Subcutaneous adipose tissue (tissue), 4 donors: Measurements from ENCODE around the gene UBA1. TPM values are rescaled to one million over a fixed set of nuclear protein-coding genes. Genes with fewer than 3 reads are reported as not detected.

Source experiments
- total RNA-seq, 4 donors: library from RNA; depleted of rRNA; stranded (reverse); fragments of >200 nt; gene quantifications; one replicate each; pipeline ENCODE4 v1.1.0, GENCODE V29; 2016
- TF ChIP-seq, protein P1 (sequence below): fragments of 450-650 bp; IDR thresholded peaks from one replicate; pipeline ENCODE4 v1.5.1; 2016; ENCODE audit warnings: low read depth, mild to moderate bottlenecking, control low read depth, antibody characterized with exemption, moderate library complexity

UBA1 gene
- total RNA-seq, 4 donors from 2014 or later, result 106 to 137 (median 119) TPM

DNA sequence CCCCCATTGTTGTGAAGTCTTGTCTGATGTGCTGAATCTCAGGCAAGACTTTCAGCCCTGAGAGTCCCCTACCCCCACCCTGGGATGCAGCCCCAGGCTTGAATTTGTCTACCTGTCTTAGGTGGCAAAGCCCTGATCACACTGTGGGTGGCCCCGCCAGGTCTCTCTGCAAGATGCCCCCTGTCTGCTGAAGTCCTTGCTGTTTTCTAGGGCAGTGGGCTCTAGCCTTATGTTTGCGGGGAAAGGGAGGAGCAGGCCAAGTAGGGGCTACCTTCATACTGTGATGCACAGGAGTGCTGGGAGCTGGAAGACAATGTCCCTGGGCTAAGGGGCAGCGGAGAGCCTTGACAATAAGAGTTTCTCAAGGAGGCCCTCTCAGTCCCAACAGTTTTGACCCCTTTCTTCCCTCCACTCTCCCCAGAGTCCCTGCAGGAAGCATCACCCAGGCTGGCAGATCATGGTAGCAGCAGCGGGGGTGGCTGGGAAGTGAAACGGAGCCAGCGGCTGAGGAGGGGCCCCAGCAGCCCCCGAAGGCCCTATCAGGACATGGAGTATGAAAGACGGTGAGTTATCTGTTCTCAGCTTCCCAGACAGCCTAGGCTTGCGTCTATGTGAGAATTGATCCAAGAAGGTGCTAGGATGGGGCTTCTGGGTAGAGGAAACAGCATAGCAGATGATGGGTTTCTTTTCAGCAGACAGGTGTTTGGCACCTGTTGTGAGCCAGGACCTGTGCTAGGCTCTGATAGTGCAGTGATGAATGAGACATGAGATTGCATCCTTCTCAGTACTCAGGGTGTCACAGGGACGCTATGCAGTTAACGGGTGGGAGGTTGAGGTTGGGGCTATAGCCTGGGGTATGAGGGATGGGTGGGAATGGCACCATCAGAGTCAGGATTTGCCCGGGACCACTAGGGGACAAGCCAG lies 46.4 kb upstream of the UBA1 start:
- TF ChIP-seq, protein P1, sequence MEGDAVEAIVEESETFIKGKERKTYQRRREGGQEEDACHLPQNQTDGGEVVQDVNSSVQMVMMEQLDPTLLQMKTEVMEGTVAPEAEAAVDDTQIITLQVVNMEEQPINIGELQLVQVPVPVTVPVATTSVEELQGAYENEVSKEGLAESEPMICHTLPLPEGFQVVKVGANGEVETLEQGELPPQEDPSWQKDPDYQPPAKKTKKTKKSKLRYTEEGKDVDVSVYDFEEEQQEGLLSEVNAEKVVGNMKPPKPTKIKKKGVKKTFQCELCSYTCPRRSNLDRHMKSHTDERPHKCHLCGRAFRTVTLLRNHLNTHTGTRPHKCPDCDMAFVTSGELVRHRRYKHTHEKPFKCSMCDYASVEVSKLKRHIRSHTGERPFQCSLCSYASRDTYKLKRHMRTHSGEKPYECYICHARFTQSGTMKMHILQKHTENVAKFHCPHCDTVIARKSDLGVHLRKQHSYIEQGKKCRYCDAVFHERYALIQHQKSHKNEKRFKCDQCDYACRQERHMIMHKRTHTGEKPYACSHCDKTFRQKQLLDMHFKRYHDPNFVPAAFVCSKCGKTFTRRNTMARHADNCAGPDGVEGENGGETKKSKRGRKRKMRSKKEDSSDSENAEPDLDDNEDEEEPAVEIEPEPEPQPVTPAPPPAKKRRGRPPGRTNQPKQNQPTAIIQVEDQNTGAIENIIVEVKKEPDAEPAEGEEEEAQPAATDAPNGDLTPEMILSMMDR, result no peak

DNA sequence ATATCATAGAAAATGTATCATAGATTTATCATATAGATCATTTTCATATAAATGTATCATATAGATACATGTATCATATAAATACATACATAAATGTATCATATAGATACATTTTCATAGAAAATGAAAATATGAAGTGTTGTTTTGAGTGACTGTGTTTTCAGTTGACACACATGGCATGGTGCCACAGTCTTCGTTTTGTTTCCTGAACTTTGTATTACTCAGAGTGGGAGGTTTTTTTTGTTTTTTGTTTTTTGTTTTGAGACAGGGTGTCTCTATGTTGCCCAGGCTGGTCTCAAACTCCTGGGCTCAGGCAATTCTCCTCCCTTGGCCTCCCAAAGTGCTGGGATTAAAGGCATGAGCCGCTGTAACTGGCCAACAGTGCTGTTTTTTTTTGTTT lies 44.7 kb upstream of the UBA1 start:
- TF ChIP-seq, protein P1, result no peak

DNA sequence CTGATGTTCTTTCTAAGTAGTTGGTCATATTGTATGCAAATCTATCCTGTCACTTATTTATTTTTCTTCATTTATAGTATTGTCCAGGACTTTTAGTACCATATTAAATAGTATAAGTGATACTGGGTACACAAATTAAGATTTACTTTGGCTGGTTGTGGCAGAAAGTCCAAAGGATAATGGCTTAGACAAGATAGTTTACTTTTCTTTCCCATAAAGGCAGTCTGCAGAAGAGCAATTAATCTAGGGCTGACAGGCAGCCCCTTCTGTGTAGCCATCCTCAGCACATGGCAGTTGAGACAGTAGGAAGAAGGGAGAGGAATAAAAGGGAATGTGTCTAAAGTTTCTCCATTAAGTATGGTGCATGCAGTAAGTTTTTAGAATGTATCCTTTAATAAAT lies 42.2 kb upstream of the UBA1 start:
- TF ChIP-seq, protein P1, result no peak

DNA sequence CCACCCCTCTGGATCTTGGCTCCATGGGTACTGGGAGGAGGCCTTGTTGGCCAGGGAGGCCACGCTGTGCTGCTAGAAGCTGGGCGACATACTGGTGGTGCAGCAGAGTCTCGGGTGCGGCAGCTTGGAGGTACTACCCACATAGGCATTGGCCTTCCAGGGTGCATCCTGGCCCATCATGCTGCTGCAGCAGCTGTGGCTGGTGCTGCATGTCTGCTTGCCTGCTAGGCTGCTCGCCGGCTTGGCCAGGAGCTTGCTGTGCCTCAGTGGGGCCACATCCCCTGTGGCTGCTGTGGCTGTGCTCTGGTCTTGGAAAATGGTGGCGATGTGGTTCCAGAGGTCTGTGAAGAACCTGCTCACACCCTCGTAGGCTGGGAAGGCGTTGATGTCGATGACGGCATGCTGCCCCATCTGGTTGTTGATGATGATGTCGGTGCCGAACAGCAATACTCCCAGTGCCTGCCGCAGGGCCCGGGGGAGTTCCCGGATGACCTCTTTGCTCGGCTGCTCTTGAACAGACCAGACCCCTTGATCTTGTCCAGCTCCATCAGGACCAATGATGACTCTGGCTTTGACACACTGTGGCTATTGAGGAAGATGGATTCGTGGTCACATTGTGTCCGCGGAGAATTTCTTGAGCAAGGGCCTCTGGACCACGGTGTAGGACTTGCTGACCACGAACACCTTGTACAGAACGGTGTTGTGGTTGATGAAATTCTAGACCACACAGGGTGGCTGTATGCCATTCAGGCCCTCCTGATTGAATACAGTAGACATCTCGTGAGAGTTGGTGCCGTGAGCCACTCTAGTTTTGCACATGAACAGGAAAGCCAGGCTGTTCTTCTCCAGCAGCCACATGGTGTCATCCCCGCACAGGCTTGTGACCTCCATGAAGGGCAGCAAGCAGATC lies 36.8 kb upstream of the UBA1 start:
- TF ChIP-seq, protein P1, result no peak

DNA sequence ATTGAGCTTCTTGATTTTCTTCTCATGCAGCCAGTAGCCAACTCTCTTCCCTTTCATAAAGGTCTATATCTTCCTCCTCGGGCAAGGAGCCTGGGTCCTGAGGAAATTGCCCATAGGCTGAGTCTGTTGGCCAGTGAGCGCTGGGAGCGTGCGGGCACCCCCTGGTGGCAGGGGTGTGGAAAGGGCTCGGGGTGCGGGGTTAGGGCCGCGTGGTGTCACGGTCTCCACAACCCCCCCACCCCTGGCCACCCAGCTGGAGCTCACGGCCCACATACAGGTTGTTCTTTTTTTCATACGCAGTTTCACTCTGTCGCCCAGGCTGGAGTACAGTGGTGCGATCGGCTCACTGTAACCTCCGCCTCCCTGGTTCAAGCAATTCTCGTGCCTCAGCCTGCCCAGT lies 35.5 kb upstream of the UBA1 start:
- TF ChIP-seq, protein P1, result no peak

DNA sequence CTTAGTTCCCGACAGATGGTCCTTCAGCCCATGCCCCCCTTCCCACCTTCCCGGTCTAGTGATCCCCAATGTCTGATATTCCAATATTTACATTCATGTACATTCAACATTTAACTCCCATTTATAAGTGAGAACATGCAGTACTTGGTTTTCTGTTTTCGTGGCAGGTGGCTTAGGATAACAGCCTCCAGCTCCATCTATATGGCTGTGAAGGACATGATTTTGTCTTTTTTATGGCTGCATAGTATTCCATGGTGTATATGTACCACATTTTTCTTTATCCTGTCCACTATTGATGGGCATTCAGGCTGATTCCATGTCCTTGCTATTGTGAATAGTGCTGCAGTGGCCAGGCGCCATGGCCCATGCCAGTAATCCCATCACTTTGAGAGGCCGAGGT lies 34.8 kb upstream of the UBA1 start:
- TF ChIP-seq, protein P1, result no peak

DNA sequence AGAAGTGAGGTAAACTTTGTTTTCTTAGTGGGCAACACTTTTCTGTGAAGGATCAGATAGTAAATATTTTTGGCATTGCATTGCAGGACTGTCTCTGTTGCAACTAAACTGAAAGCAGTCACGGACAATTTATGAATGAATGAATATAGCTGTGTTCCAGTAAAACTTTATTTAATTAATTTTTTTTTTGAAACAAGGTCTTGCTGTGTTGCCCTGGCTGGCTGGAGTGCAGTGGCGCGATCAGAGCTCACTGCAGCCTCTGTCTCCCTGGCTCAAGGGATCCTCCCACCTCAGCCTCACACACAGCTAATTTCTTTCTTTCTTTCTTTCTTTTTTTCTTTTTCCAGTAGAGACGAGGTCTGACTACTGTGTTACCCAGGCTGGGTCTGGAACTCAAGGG lies 32.8 kb upstream of the UBA1 start:
- TF ChIP-seq, protein P1, result no peak
